CD4-positive, alpha-beta T cell treated with Interleukin-10 for 1 hour (primary cell): ENCODE data around the gene AGRP.

Experiments used
- DNase-seq: peaks from one replicate; pipeline ENCODE4 v3.0.0-alpha.2; 2020

Gene AGRP

DNA sequence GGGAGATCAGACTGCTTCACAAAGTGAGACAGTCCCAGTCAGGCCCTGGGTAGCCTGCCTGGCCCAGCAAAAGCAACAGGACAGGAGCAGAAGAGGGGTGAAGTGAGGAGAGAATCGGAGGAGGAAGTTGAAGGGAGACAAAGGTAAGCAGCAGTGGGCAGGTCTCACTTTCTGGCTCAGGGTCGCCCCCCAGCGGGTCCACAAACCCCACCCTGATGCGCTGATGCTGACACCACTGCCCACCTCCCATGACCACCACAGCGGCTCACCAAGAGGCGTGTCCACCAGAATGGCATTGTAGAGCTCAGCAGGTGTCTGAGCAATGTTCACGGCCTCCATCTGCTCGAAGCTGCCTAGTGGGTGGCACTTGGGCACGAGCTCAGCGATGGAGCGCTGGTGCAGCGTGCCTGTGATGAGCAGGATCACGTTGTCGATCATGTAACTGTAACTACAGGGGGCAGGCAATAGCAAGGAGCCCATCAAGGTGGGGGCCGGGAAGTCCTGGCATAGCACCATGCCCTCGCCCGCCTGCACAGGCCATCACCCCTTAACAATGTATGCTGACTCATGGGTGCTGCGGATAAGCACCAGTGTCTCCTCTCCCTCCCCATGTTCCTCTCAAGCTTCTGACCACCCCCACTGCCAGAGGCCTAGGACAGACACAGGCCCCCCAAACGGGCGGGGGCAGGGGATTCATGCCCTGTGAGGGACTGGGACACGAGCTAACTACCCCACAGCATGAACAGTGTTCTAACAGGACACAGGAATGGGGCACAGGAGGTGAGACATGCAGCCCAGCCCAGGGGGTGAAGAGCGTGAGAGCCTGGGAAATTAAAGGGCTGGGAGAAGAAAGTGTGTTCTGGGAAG is 38.9 kb downstream of the AGRP start:
- no peak for DNase-seq

DNA sequence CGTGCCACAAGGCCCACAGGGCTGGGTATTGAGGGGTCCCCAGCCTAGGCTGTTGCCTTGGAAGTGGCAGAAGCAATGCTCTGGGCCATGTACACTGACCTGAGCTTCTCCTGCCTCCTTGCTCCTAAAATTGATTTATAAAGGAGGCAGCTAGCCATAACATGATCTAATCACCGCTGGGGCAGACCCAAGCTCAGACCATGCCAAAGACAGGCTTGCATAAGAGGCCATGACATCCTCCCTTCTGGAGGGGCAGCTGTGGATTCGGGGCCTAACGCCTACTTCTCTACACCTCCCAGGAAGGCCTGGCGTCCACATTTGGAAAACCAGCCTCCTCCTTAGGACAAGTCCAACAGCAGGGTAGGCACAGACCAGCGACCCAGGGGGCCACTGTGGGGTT is 40.1 kb downstream of the AGRP start:
- no peak for DNase-seq

DNA sequence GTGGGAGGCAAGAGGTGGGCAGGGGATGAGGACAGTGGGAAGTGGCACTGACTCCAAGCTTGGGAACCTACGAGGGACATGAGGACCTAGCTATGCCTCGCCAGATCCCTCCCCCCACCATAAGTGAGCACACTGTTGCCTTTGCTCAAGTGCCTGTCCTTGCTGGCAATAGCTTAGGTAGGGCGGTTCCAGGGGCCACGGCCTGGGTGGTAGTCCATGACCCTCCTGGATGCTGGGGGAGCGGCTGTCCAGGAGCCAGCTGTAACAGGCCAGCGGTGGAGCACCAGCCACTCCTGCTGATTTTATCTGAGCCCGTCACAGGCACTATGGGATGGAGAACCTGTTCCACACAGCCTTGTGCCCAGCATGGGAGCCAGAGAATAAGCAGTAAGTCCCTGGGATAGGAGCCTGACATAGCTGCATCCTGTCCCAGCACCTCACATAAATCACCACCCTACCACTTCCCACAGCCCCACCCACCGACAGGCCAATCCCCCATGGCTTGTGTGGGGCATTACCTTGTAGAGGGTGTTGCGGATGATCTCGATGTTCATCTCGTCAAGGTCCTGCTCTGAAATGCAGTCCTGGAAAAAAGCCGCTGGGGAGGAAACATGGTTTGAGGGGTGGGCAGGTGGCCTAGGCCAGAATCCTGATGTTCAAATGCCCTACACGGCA is 40.6 kb downstream of the AGRP start:
- no peak for DNase-seq

DNA sequence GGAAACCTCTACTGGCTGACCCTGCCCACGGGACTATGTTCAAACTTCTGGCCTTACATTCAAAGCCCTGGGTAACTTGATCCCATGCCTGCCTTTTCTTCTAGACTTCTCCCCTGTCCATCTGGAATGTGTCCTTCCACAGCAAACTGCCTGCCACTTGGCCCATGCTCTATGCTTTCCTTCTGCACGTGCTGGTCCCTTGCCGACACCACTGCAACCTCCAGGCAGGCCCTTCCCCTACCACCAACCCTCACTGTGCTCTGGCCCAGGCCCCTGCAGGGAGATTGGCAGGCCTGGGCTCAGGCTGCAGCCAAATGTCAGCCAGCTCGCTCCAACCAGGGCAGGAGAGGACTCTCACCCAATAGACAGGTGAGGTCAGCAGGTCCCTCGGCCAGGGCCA is 41.4 kb downstream of the AGRP start:
- no peak for DNase-seq

DNA sequence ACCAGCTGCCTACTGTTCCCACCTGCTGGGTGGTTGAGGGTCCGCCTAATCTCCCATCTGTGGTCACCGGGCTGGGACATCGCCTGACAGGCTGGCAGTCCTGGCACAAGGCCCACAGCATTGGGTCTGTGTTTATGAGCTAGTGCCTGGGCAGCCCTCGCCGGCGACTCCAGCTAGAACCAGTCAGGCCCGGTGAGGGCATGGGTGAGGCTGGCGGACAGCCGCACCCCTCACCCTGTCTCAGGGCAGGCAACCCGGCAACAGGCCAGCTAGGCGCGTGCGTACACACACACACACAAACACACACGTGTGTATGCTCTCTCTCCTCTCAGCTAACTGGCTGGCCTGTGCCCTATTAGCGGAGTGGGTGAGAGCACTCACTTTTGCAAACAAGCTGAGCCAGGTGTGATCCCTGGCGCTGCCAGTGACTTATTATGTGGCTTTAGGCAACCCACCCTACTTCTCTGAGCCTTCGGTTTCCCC is 42.0 kb downstream of the AGRP start:
- DNase-seq: no peak

DNA sequence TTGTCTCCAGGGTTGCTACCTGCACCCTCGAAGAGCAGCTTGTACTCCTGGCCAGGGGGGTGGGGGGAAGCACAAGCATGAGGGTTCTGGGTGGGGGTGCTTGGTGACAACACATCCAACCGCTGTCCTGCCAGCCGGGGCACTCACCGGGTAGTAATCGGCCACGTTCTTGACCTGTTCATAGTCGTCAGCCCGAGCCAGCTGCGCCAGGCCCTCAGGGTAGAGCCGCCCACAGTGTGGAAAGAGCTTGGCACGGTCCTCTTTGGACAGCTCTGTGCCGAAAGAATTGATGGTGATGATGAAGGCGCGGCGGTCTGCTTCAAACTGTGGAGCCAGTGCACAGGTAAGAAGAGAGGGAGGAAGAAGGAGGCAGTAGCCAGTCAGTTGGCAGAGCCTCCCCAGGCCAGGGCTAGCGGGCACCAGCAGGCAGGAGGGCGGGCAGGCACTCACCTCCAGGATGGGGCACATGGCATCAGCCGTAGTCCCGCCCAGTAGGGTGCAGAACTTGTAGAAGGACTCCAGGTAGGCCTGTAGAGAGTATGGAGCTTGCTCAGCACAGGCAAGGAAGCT is 44.4 kb downstream of the AGRP start:
- no peak for DNase-seq

DNA sequence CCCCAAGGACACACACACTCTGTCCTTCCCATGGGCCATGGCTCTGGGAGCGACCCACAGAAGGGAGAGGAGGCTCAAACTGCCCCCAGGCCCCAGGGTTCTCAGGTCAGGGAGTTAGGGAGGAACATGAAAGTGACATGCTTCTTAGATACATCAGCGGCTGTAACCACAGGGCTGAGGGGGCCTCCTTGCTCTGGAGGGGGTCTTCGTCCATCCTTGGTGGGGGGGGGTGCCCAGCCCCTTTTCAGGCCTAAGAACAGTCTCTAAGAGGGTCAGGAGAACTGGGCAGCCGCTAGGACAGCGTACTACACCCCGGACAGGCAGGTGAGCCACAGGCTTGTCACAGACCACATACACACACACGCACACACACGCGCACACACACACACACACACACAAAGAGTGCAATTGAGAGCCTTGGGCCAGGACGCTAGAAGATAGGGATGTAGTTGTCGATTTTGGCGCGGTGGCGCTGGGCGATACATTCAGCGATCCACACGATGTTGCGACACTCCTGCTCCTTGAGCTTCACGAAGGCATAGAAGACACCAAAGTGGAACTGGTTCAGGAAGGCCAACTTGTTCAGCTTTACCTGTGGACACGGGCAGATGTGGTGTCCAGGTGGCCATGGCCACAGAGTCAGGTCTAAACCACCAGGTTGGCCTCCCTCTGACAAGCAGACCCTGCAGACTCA is 45.1 kb downstream of the AGRP start:
- DNase-seq: no peak

DNA sequence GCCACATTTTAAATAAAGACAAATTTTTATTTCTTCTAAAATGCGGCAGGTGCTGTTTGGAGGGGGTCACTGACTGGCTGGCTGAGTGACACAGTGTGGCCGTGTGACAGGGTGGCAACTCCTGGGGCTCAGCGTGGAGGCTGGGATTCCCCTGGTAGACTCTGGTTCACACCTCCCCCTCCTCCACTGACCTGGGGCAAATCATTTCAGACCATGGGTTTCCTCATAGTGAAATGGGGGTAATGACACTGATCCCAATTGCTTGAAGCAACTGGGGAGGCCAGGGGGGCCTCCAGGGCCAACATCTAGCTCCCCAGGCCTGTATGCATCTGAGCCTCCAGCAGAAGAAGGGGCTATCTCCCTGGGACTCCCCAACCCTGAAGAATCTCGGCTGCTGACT is 45.8 kb downstream of the AGRP start:
- no peak for DNase-seq

DNA sequence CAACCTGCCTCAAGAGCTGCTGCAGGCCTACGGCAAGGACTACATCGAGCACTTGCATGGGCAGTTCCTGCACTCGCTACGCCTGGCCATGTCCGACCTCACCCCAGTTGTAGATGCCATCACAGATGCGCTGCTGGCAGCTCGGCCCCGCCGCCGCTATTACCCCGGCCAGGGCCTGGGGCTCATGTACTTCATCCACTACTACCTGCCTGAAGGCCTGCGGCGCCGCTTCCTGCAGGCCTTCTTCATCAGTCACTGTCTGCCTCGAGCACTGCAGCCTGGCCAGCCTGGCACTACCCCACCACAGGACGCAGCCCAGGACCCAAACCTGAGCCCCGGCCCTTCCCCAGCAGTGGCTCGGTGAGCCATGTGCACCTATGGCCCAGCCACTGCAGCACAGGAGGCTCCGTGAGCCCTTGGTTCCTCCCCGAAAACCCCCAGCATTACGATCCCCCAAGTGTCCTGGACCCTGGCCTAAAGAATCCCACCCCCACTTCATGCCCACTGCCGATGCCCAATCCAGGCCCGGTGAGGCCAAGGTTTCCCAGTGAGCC is 46.6 kb downstream of the AGRP start:
- DNase-seq: no peak

DNA sequence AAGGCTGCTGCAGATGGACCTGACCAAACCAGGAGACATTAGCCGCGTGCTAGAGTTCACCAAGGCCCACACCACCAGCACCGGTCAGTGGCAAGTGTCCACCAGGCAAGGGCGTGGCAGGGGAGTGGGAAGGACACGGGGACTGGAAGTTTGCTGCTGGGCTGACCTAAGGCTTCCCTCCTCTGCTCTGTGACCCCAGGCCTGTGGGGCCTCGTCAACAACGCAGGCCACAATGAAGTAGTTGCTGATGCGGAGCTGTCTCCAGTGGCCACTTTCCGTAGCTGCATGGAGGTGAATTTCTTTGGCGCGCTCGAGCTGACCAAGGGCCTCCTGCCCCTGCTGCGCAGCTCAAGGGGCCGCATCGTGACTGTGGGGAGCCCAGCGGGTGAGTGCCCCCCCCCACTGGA is 47.6 kb downstream of the AGRP start:
- DNase-seq: no peak

DNA sequence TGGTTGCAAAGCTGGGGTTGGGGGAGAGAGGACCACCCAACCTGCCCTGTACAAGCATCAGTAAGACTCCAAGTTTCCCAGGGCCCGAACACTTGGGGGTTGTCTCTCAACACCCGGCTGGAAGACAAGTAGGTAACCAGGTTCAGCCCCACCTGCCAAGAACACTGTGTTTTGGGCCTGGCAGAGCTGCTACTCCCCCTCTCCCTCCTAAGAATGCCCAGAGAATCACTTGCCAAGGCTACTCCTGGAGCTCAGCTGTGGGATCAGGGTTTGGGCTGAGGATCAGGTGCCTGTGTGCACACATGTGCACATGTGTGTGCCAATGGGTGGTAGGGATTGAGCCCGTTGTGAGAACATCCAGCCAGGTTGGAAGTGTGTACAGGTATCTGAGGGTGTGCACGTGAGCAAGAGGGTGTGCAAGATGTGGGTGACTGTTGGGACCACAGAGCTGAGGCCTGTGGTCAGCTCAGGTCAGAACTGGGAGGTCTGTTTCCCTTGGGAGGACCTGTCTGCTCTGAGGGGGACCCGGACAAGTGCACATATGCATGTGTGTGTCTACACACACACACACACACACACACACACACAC is 50.1 kb downstream of the AGRP start:
- no peak for DNase-seq
